ENCODE results near the gene RAD21L1.

RAD21L1 gene

DNA sequence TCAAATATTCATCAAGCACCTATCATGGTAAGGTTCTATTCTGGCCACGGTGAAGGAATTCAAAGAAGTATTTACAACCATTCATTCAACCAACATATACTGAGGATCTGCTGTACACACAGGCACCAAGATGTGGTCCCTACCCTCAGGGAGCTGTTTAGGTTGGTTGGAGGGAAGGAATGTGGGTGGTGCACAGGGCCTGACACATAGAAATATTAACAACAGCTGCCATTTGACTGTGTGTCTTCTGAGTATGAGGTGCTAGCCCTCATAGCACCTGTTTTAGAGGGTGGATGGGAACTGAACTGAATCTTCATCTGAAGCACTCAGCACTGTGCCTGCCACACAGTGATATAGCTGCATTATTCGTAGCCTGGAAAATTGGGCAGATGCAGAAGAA is 47.5 kb downstream of the RAD21L1 start:
- no peak for DNase-seq (ENCODE audit: low read depth)

GRCh38 chr20:1274485-1275311 is 48.9 kb downstream of the RAD21L1 start:
- DNase-seq (ENCODE audit: low read depth) = no peak

GRCh38 chr20:1275919-1276318 is 50.1 kb downstream of the RAD21L1 start:
- no peak for DNase-seq (ENCODE audit: low read depth)

DNA sequence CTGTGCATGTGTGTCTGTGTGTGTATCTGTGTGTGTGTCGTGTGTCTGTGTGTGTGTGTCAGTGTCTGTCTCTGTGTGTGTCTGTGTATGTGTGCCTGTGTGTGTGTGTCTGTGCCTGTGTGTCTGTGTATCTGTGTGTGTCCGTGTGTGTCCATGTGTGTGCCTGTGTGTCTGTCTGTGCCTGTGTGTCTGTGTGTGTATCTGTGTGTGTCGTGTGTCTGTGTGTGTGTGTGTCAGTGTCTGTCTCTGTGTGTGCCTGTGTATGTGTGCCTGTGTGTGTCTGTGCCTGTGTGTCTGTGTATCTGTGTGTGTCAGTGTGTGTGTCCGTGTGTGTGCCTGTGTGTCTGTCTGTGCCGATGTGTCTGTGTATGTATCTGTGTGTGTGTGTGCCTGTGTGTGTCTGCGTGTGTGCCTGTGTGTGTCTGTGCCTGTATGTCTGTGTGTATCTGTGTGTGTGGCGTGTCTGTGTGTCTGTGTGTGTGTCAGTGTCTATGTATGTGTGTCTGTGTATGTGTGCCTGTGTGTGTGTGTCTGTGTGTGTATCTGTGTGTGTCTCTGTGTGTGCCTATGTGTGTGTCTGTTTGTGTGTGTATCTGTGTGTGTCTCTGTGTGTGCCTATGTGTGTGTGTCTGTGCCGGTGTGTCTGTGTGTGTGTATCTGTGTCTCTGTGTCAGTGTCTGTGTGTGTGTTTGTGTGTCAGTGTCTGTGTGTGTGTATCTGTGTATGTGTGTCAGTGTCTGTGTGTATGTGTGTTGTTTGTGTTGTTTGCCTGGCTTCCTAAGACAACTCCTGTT is 51.9 kb downstream of the RAD21L1 start:
- no peak for DNase-seq (ENCODE audit: low read depth)

- DNase-seq (ENCODE audit: low read depth) = no peak
These were observed 53.1 kb downstream of the RAD21L1 start for GRCh38 chr20:1278993-1279392.

- no peak for DNase-seq (ENCODE audit: low read depth)
These were observed 54.6 kb downstream of the RAD21L1 start for GRCh38 chr20:1280195-1281102.

DNA sequence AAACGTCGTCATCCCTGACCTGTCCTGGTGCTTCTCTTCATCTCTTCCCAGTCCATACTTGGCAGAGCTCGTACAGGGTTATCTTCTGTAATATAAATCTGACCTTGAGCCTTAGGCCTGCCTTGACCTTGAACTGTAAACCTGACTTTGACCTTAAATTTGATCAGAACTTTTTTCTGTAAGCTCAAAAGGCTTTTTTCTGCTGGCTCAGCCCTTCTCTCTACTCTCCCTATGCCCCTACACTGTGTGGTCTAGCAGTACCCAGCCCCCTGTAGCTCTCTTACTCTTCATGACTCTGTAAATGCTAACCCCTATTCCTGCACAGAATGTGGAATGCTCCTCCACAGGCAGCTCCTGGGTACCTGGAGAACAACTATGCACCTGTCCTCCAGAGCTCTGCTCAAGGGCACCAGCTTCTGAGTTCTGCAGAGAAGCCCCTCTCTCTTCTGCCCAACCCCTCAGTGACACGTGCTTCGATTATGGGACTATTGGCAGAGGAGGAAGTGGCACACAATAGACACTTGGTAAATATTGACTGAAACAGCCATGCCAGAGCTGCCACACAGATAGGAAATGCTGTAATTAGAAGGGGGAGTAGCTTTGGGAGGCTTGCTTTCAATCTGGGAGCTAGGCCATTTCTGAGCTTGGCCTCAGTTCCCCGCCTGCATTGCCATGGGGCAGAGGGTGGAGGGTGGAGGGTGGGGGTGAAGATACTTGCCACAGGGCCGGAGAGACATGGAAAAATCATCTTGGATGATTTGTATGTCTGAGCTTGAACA is 55.6 kb downstream of the RAD21L1 start:
- no peak for DNase-seq (ENCODE audit: low read depth)

DNA sequence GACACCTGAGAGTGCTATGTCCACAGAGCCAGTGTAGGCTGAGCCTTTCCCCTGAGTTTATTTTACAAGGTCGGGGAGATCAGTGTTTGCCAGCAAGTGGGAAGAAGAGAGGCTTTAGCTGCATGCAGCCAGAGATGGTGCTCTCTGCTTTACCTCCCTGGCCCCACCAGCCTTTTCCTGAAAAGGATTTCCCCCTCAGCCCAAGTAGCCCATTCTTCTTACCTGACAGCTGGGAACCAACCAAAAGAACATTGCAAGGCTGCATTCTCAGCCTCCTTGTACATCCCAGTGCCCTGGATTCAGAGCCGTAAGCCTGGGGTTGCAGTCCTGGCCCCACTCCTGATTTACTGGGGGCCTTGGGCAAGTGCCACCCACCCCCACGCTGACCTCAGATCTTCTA is 57.1 kb downstream of the RAD21L1 start:
- no peak for DNase-seq (ENCODE audit: low read depth)

- DNase-seq (ENCODE audit: low read depth) = no peak
These were observed 58.0 kb downstream of the RAD21L1 start for GRCh38 chr20:1283522-1284510.

DNA sequence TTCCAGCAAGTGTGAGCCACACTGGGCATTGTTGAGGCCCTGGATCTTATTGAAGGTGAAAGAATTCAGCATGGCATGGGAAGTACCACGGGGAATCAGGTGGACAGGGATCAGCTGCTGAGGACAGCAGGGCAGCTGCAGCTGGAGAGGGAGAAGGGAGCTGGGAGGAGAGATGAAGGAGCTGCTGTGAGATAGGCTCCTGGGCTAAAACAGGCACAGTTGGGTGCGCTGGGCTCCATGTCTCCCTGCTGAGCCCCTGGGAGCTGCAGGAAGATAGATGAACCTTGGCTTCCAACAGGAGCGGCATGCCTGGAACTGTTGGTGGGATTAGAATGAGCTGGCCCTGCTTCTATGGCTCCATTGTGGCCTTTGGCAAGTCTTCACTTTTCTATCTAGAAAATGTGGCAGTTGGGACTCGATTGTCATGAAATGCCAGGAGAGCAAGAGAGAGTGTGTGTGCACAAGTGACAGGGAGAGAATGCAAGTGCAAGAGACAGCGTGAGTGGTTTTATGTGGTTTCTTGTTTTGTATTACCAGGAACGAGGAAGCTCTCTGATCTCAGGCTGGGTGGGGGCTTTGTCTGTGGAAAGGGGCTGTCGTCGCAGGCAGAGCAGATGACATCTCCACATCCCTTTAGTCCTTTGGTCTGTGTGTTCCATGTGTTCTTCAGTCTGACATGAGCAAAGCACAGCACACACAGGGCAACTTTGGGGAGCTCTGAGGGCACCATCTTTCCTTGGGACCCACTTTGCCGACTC is 60.6 kb downstream of the RAD21L1 start:
- no peak for DNase-seq (ENCODE audit: low read depth)

DNA sequence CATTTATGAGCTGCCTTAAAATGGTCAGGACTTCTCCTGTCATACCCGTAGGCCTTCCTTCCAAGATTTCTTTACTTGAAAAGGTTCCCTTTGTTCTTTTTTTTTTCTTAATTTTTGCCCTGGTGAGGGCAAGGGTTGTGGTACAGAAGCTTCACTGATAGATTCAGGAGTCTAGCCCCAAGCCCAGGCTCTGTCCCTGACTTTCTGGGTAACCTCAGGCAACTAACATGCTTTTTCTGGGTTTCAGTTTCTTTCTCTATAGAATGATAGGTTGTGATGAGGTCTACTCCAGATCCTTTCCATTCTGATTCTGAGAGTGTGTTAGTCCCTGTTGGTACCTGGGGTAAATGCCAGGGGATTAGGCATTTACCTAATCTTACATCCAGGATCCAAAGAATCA is 61.5 kb downstream of the RAD21L1 start:
- no peak for DNase-seq (ENCODE audit: low read depth)

GRCh38 chr20:1287787-1288569 is 62.1 kb downstream of the RAD21L1 start:
- no peak for DNase-seq (ENCODE audit: low read depth)

DNA sequence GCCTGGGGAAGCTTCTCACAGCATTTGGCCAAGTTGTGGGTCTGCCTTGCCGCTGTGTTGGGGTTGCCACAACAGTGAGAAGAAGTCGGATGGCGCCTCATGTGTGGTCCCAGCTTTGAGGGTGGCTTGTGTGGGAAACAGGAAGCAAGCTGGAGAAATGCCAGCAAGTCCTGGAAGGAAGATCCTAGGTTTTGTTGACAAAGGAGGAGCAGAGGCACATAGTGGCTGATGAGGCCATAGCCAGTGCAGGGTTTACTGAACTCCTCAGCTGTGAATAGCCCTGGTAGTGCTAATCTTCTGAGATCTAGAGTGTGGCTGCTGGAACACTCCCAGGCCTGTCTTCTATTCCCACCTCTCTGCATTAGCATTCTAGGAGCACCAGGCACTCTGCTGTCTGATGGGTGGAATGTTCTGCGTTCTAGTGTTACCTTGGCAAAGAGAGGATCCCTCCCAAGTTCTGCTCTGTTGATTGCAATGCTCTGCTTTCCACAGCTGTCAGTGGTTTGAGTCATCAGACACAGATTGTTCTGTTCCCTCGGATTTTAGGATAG is 65.4 kb downstream of the RAD21L1 start:
- no peak for DNase-seq (ENCODE audit: low read depth)

DNA sequence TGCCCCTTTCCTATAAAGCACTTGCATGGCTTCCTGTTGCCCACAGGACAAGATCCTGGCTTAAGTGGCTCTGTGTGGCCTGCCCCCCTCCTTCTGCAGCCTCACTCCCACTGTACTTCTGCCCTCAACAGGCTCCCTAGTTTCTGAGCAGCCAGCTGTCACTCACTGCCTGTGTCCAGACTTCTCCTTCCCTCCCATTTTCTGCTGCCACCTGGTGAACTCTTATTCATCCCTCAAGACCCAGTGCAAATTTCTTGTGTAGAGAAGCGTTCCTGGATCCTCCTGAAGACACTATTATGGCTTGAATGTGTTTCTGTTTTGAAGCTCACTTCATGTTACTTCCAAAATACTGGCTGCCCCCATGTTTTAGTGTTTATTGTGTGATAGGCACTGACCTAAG is 66.8 kb downstream of the RAD21L1 start:
- no peak for DNase-seq (ENCODE audit: low read depth)

DNA sequence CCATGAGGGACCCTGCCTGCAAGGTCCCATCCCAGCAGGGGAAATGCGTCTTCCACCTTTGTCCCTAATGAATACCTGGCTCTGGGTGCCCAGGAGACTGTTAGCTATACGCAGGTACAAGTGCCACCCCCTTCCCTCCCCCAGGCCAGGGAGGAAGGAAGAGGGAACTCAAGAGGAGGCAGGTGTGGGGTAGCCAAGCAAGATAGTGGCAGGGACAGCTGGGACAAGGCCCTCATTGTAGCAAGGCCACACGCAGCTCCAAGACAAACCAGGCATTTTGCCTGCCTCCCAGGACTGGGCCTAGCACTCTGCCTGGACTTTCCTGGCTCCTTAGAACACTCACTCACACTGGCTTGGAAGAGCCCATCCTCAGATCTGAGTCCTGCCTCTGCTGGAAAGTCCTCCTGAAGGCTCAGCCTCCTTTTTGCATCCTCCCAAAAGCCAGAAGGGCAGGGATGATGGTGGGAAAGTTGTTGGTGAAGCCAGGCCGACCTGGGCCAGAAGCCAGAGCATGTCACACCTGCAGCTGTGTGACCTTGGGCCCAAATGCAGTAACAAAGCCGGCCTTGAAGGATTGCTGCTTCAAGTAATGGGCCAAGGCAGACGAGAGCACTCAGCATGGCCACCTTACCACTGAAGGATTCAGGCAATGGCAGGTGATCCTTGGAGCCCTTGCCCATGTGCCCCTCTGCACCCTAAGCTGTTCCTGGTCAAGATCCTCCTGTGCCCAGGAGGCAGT is 68.0 kb downstream of the RAD21L1 start:
- DNase-seq (ENCODE audit: low read depth) = no peak

GRCh38 chr20:1294497-1294896 is 68.7 kb downstream of the RAD21L1 start:
- no peak for DNase-seq (ENCODE audit: low read depth)

DNA sequence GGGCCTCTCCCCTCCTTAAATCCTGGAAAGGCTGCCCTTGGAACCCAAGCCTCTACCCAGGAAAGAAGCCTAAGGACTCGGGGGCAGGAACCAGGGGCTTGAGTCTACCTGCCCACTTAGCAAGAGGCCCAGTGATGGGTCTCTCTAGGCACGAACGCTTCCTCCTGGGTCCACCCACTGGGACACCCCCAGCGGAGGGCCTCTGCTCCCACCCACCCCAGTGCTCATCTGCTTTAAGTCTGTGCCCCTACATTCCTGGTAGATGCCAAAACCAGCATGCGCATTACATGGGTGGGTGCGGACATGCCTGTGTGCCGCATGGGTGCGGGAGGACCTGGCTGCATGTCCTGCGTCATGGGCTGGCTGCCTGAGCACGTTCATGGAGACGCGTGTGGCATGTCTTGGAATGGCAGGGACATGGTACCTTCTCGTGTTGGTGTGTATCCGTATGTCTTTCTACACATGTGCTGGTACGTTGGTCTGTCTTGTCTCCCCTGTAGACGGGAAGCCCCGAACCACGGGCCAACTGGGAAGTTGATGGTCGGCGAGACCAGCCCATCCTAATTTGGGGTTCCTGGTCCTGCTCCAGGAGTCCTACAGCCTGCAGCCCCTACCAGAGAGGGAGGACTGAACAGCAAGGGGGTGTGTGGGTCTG is 69.6 kb downstream of the RAD21L1 start:
- no peak for DNase-seq (ENCODE audit: low read depth)
